SIG-M5 (cell line): Measurements from ENCODE around the gene NME4.
A peak's percentile ranks its signal among the peaks of the same experiment; 100 is the strongest.
"Not testable (repeated sequence)": the region's sequence is repeated elsewhere in the genome, so short reads cannot be mapped to it uniquely, and the experiment has no call there.

ENCODE experiments used
- DNase-seq: peaks from one replicate; lab custom pipeline; 2025; lab: John Stamatoyannopoulos, UW

Gene NME4

GRCh38 chr16:397135-397661, at the start of gene NME4:
NME4 (plus strand) TSS chr16:397199; CDS start chr16:397223, 24 bp downstream.
- no peak for DNase-seq

- no peak for DNase-seq
Observed at GRCh38 chr16:347203-347602, 49.8 kb upstream of the NME4 start.

DNA sequence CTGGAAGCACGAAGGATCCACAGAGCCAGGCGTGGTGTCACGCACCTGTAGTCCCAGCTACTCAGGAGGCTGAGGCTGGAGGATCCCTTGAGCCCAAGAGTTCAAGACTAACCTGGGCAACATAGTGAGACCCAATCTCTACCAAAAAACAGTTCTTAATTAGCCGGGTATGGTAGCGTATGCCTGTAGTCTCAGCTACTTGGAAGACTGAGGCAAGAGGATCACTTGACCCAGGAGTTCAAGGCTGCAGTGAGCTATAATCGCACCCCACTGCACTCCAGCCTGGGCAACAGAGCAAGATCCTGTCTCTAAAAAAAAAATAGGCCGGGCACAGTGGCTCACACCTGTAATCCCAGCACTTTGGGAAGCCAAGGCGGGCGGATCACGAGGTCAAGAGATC, 48.5 kb upstream of the NME4 start:
- DNase-seq = not testable (repeated sequence)

DNA sequence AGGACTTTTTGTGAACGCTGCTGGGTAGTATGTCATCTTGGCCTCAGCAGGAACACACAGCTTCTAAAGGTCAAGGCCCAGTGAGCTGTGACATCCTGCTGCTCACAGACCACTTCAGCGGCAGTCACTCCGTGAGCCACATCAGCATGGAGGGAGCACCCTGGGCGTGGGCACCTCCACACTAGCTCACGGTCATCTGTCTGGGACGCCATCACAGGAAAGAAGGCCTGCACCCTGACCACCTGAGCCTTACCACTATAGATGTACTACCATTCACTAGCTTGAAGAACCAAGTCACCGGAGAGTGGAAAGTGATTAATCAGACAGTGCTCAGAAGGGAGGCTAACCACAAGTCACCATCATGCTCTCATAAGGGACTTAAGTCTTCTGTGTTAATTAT, 47.8 kb upstream of the NME4 start:
- no peak for DNase-seq

- DNase-seq = no peak
Observed at GRCh38 chr16:350203-350602, 46.8 kb upstream of the NME4 start.

DNA sequence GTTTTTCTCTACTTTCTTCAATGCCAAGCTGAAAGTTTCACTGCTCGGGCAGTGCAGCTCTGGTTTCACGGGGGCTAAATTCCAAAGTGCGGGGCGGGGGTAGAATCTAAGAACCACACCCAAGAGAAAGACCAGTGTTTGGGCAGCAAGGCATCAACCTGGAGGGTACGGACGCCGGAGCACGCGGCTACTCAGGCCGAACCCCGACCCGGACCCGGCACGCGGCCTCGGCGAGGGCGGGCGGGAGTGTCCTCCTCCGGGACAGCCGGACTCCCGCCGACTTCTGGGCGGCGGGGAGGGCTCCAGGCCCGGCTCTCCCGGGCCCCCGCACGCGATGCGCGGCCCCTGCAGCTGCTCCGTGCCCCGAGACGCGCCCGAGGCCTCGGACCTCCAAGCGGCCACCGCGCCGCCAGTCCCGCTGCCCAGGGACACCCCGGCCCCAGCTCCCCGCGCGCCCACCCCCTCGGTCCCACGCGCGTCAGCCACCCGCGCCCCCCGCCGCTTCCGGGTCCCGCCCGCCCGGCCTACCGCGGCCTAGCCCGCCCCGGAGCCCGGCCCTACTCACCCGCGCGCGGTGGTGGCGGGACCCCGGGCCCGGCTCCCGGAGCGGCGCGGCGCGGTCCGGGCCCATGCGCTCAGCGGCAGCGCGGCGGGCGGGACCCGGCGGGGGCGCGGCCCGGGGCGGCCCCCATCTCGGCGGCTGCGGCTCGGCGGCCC, 45.0 kb upstream of the NME4 start:
- DNase-seq = no peak

- peak; percentile 66 for DNase-seq
Observed at GRCh38 chr16:352547-353403, 44.2 kb upstream of the NME4 start, which contains the start of gene AXIN1. AXIN1 (minus strand) TSS chr16:352723; CDS start chr16:347025, 5,698 bp downstream.

- DNase-seq = no peak
Observed at GRCh38 chr16:353404-354290, 43.4 kb upstream of the NME4 start.

DNA sequence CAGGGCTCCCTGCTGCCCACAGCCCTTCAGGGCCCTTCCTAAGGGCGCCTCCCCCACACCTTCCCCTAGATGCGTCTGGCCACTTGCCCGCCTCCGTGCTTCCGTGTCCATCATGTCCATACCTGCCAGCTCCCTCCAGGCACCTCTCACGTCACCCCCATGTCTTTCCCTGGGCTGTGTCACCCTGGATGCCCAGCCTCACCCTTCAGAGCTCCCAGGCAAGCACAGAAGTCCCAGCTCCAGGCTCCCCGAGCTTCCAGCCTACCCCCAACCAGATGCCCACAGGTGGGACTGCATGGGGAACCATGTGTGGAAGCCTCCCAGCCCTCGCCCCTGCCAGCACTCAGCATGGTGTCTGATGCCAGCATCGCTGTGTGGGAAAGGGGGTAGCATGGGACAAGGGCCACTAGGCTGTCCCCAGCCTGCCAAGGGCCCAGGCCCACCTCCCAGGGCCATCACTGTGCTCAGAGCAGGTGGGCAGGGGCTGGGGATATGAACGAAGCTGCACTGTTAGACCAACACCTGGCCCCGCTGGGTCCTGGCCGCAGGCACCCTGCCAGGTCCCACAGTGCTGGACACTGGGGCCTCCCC, 42.6 kb upstream of the NME4 start:
- no peak for DNase-seq

DNA sequence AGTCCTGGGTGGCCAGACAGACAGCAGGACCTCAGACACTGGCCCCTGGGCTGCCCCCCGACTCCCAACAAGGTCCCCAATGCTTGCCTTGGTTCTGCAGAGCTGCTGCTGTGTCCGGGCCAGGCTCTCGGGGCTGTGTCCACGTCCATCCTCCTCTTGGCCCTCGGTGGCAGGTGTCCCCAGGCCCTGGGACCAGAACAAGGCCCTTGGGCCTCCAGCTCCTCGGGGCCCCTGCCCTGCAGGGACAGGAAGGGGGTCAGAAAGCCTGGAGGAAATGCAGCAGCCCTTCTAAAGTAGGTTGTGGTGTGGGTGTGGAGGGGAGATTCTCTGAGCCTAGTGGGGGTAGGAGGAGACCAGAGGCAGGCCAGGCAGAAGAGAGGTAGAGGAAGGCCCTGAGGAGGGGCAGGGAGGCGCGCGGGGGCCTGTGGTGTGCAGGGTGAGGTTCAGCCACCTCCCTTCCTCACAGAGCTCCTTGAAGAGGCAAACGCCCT, 42.0 kb upstream of the NME4 start:
- no peak for DNase-seq

DNA sequence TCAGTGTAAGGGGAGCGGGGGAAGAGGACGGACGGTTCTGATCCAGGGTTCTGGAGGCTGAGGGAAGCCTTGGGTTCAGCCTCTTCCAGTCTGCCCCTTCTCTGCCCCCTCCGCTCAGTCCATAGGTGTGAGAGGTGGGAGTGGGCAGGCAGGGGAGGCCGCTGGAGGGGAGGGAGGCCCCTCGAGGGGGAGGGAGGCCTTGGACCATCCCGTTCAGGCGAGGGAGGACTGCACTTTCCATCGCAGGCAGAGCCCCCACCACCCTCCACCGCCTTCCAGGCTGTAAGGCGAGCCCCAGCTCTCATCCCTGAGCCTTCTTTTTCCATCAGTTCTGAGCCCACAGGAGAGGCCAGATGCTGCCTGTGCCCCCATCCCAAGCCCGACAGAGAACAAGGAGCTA, 40.3 kb upstream of the NME4 start:
- no peak for DNase-seq

DNA sequence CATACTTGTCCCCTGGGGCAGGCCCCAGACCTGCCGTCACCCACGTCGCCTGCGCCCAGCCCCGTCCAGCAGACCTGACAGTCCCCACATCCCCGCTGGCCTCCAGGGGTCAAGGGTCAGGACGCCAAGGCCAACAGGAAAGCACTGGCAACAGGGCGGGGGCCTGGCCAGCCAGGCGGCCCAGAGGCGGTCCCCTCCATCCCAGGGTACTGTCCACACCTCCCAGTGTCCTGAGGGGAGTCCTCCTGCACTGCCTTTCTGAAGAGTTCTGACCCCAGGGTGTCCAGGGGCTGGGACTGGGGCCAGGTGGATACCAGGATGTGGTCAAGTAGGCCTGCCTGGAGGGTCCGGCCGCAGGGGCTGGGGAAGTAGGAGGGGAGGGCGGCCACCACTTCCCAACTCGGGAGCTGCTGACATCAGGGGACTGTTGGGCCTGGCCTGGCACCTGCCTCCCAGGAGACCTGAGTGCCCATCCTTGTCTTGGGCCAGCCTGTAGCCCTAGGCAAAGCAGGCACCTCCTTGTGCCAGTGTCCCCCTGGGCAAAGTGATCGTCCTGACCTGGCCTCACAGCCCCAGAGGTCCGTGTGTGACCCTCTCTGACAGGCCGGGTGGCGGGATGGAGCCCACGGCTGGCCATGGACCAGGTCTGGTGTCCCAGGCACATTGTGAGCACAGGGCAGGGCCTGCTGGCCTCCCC, 37.8 kb upstream of the NME4 start:
- no peak for DNase-seq

DNA sequence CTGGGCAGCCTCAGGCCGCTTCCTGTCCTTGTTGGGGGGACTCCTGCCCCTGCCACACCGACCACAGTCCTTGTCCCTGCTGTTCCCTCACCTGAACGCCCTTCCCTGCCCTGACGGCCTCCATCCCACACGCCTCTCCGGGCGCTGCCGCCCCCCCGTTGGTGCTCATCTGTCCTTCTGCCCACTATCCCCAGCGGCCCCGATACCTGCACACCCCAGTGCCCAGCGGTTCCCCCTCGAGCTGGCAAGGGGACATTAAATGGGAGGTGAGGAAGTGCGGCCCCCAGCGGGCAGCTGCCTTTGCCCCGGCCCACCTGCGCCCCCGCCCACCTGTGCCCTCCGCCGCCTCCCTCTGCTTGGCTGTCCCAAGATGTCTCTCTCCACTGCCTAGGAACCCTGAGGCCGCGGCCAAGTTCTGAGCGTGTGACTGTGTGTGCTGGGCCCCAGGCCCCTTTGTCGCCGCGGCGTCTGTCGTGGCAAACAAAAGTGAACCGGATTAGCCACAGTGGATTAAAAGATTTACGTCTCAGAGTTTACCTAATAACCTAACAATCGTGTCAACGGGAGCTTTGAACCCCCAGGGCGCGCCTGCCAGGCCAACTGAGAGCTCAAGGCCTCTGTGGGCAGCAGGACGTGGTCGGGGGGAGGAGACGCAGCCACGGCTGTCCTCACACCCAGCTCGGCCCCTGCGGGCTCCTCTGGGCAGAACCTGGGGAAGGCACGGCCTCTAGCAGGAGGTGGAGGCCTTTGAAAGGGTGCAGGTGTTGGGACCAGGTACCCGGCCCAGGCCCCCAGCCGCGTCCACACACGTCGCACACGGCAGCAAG, 36.9 kb upstream of the NME4 start:
- DNase-seq = no peak

DNA sequence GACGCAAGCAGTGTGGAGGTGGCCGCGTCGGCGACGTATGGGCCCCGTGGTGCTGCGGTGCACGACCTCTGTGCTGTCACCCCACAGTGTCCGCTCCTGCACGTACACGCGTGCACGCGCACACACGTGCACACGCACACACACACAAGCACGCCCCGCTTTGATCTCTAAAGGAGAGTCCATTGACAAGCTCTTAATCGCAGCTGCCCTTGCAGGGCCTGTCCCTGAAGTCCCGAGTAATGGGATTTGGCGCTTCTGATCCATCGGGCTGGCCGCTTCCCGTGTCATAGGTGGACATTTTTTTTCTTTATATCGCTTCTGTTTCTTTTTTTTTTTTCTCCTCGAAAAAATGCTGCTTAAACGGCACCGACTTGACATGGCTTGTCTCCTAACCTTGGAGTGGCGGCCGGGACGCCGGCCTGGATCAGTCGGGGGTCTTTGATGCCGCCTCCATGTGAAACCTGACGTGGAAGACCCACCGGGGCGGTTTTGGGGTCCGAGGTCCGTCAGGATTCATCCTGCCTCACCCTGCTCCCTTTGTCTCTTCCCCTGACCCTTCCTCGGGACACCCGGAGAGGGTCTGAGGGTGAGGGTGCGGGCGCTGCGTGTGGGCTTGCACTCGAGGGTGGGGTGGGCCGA, 36.2 kb upstream of the NME4 start:
- no peak for DNase-seq

DNA sequence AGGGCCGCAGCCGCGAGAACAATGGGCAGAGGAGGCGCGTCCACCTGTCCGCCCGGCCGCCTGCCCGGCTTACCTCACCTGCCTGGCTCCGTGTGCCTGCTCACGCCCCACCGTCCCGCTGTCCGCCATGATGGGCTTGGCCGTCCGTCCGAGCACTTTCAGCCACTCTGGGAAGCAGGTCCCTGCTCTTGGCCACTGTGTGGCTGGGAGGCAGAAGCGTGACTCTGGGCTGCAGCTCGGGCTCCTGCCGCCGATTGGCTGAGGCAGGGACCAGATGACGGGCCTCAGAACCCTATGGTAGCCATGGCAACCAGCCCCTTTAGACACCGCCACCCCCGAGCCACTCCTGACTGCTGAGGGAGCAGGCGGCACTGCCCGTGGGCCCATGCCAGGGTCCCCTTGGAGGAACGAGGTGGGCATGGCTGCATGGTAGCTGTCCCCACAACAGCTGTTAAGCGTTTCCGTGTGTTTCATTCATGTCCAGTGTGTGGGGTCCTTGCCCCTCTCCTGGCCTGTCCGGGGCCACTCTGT, 35.6 kb upstream of the NME4 start:
- no peak for DNase-seq

DNA sequence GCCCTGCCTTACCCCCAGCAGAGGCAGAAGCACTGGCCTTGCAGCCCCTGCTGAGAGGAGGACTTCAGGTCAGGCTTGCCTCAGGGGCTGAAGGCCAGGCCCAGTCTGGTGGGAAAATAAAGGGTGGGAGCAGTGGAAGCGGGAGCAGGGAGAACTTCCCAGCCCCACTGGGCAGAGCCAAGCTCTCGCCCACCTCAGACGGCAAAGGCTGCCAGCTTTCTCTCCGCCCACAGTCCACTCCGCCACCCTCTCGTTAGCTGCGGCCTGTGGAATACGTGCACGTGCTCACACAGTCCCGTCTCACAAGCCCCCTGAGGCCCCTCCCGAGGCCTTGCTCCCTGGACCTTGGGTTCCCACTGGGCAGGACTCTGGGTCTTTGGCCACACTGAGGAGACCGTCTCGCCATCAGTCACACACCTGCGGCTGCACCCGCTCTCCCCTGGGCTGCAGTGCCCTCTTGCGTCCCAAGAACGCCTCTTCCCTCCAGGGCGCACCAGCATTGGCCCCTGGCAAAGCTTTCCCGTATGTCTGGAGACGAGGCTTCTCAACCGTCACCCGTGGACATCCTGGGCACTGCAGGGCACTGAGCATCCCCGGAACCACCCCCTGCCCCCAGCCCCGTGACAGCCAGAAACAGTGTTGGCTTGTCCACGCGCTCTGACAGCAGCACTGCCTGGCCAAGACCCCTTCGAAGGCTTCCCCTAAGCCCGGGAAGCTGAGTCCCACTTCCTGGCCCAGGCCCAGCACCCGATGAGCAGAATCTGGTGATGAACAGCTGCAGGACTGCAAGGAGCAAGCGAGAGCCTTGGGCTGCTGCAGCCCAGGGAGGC, 34.9 kb upstream of the NME4 start:
- no peak for DNase-seq

- DNase-seq = not testable (repeated sequence)
Observed at GRCh38 chr16:362702-362999, 34.3 kb upstream of the NME4 start.

DNA sequence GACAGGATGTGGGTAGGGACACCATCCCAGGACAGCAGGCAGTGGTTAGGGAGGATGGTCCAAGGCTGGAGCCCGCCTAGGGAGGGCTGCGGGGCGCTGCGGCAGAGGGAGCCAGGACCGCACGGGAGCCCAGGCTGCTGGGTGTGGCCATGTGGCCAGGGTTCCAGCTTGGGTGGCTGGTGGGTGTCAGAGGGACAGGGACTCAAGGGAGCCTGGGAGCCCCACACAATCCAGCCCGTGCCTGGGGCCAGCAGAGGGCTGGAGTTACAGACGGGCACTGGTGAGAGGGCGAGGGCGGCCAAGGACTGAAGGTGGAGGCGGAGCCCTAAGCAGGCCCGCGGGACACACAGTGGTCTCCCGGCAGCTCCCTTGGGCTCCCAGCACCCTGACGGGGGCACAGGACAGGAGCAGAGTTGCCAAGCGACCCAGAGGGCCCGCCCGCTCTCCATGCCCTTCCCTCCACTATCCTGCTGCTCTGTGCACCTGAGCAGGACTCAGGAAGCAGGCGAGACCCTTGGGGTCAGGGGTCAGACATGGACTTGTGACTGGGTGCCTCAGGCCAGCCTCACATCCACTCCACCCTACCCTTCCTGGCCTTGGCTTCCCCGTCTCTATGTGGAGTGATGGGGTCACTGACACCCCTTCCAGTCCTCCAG, 33.8 kb upstream of the NME4 start:
- DNase-seq = no peak
